SKM-1 treated with dmso at 0.1 percent for 144 hours (cell line): ENCODE data around the gene CD300LD.

Source experiments
- DNase-seq: peaks from one replicate; lab custom pipeline; 2025; ENCODE audit not compliant: unreplicated experiment; lab: John Stamatoyannopoulos, UW

The CD300LD gene

DNA sequence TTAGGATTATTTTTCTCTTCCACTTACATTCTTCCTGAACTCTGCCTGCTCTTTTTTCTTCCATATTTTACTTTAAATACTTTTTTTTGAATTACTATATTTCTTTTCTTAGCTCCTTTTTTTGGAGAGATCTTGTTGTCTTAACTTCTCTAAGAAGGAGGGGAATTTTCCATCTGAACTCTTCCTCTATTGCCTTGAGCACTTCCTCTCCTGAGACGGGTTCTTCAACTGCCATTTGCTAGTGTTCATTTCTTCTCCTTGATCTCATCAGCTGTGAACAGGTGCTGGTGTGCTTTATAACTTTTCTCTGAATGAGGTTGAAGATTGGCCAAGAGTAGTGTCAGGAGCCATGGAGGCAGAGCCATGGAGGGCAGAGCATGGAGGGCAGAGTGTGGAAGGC lies 15.1 kb upstream of the CD300LD start:
- no peak for DNase-seq

DNA sequence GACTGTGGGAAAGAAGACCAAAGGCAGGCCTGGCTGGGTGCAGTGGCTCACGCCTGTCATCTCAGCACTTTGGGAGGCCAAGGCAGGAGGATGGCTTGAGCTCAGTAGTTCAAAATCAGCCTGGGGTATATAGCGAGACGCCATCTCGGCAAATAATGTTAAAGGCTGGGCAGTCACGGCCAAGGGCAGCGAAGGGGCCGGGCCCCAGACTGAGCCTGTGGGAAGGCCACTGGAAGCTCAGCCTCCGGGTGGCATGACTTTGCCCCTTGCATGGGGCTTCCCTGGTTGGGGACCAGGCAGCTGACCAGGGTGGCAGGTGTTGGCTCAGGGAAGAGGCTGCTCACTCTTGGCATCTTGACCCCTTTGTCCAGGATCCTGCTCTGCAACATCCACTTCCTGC lies 14.0 kb upstream of the CD300LD start:
- no peak for DNase-seq

DNA sequence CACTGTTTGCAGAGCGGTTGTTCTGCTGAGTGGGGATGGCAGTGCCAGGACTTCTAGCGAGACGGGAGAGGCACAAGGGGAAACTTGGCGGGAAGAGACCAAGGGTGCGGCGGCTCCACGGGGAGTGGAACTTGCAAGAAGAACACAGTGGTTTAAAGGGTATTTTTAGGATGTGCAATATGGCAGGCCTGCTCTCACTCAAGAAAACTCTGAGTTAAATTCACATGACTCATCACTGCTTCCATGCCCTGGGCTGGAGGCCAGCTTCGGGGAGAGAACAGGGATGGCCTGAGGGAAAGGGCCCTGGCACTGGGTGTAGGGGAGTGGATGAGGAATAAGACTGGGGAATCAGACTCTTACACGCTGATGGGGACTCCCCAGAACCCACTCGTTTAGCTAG lies 13.3 kb upstream of the CD300LD start:
- DNase-seq, result no peak

DNA sequence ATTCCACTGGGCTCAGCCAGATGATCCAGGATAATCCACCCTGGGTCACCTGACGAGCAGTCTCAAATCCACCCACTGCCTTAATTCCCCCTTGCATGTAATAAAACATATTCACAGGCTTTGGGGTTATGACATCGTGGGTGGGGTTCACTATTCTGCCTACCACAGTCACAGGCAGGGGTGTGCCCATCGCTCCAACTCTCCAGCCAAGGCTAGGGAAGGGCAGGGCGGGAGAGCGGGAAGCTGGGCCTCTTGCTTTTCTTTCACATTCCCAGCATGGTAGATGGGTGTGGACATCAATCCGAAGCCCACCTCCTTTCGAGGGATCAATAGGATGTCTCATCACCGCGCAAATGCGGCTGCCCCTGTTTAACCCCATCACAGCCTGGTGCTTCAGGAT lies 12.7 kb upstream of the CD300LD start:
- no peak for DNase-seq

DNA sequence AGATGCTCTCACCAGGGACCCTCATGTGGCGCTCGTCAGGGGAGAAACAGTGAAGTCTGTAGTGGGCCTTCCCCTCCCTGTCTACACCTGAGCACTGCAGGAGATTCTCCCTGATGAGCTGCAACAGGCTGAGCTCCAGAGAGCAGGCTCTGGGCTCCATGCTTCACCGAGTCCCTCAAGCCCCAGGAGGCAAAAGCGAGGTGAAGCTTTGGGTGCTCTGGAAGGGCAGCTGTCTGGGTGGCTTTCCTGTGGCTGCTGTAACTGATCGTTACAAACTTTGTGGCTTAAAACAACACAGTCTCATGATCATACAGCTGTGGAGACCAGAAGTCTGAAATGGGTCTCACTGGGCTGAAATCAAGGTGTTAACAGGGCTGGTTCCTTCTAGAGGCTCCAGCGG lies 12.1 kb upstream of the CD300LD start:
- no peak for DNase-seq

DNA sequence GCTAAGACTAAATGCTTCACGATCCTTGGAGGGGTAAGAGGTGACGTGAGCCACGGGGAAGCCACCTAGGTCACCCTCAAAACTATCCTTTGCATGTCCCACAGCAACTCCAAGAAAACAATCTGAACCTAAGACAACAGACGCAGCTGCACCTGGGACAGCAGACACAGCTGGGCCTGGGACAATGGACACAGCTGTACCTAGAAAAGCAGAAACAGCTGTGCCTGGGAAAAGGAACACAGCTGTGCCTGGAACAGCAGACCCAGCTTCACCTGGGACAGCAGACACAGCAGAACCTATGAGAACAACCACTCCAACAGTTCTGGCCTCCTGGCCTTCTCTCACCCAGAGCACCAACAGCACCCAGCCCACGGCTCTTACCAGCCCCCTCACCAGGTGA lies 11.7 kb upstream of the CD300LD start:
- no peak for DNase-seq

DNA sequence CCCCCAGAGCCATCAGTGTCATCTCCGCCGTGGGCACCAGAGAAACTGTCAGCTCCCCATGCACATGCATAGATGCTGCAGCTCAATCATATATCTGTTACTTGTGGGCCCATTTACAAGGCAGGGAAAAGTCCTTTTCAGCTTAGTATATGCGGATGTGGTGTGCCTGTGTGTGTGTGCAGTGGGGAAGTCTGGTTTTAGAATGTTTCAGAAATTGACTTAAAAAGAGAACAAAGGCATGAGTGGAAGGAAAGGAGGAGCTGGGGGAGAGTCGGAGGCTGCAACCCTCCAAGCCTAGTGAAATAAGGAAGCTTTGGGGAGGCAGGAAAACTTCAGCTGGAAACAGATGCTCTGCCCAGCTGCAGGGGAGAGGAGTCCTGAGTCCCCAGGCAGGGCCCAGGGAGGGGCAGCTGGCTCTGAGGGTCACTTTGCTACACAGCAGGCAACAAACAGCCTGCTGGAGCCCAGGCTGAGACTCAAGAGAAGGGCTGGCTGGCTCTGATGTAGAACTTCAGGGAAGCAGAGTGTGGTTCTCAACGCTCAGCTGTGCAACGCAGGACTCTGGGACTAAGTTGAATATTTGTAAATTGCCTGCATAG lies 11.1 kb upstream of the CD300LD start:
- DNase-seq, result no peak

DNA sequence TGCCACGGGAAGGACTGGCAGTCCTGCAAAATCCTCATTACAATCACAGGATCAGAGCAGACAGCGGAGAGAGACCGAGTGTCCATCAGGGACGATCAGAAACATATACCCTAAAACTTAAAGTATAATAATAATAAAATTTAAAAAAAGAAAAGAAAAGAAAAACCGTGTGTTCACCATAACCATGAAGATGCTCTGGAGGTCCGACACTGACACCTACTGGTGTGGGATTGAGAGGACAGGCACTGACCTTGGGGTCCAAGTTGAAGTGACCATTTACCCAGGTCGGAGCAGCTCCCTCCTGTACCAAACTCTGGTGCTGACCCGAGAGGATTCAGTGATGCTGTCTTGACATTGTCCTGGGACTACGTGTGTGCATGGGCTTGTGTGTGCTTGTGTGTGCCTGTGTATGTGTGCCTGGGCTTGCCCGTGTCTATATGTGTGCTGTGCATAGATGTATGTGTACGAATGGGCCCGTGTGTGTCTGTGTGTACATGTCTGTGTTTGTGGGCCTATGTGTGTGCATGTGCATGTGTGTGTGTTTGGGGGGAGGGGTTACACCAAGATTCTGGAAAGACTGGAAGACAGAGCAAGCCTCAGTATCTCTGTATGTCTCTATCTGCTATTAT lies 10.0 kb upstream of the CD300LD start:
- peak; percentile 26 for DNase-seq

DNA sequence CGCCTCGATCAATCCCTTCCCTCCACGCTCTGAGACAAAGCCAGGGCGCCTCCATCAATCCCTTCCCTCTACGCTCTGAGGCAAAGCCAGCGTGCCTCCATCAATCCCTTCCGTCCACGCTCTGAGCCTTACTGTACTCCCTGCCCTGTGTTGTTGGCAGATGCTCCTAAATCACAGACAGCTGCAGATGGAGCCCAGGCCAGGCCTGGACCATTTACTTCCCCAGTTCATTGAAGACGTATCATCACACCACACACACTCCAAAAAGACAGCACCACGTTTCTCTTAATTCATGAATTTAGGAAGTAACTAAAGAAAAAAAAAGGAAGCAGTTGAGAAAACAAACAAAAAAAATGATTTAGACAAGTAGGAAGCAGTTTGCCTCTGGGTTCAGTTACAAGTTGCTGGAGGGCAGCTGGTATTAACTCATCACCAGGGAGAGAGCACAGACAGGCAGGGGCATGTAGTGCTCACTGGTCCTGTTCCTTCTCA lies 7.4 kb upstream of the CD300LD start:
- DNase-seq, result peak; percentile 55

DNA sequence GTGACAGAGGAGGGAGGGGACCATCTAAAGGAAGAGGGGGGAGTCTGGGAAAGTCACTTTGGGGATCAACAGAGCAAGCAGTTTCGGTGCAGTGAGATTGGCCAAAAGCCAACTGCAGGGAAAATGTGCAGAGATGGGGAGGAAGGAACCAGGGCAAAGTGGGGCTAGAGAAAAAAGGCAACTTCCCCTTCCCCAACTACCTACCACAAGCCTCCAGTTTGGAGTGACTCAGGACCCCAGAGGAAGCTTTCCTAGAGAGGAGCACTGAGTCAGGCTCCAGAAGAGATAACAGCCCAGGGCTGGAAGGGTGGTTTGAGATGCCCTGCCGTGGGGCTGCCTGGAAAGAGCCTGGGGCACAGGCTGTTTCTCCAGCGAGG lies 6.9 kb upstream of the CD300LD start:
- DNase-seq, result peak; percentile 13

DNA sequence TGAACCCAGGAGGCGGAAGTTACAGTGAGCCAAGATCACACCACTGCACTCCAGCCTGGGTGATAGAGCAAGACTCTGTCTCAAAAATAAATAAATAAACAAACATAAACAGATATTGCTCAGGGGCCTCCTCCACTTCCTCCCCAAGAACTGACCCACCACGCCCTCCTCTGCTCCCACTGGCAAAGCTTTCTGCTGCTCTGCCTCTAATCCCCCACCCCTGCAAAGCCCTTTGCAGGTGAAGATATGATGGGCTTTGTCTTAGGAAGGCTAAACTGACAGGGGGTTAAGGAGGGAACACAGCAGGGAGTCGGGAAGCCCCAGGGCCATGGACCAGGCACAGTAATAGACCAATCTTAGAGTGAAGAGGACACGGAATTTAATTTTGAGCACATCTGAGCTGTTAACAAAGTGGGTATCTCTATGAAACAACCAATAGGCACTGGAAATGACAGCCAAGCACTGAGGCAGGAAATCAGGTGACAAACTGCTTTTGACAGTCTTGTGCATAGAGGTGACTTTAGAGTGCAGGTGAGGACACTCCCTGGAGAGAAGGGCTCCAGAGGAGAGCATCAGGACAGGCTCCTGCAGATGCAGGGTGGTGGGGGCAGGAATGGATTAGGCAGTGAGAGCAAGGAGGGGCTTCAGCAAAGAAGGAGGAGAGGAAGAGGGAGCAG lies 6.4 kb upstream of the CD300LD start:
- DNase-seq, result no peak

DNA sequence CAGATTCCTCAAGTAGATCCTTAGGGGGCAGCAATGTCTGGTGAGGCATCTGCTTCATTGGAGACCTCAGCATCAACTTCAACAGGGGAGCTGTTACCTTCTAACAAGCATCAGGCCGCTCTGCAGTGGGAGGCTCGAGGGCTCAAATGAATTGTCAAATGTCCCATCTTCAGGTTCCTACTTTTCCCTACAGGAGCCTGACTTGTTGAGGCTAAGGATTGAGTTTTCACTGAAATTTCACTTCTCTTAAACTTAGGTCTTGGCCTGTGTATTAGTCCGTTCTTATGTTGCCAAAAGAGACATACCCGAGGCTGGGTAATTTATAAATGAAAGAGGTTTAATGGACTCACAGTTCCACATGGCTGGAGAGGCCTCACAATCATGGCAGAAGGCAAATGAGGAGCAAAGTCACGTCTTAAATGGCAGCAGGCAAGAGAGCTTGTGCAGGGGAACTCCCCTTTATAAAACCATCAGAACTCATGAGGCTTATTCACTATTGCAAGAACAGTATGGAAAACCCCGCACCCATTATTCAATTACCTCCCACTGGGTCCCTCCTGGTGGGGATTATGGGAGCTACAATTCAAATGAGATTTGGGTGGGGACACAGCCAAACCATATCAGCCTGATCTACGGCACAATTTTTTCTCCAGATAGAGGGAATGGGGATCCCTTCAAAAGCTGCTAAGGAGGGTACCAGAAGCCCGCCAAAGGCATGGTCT lies 5.1 kb upstream of the CD300LD start:
- no peak for DNase-seq

DNA sequence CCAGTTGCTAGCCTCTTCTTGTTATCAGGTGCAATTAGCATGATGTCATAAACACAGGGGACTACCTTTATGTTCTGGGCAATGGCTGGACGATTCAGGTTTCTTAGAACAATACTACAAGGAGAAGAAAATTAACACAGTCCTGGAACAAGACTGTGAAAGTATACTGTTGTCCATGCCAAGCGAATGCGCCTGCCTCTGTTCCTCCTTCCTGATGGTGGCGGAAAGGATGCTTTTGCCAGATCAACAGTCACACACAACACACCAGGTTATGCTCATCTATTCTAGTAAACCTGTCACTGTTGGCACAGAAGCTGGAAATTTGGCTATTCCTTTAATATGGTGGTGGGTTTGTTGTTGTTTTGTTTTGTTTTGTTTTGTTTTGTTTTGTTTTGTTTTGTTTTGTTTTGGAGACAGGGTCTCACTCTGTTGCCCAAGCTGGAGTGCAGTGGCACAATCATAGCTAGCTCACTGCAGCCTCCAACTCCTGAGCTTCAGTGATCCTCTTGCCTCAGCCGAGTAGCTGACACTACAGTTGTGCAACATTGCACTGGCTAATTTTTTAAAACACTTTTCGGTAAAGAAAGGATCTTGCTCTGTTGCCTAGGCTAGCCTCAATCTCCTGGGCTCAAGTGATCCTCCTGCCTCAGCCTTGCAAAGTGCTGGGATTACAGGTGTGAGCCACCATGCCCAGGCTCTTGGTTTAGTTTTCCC lies 3.1 kb upstream of the CD300LD start:
- DNase-seq, result no peak

DNA sequence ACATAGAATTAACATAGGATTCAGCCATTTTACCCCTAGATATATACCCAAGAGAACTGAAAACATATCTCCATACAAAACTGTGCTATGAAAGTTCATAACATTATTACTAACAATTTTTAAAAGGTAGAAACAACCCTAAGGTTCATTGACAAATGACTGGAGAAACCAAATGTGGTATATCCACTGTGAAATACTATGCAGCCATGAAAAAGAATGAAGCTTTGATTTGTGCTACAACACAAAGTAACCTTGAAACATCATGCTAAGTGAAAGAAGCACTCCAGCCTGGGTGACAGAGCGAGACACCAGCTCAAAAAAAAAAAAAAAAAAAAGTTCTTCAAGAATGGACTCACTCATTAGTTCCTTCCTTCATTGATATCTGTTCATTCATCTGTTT lies 580 bp downstream of the CD300LD start:
- no peak for DNase-seq

DNA sequence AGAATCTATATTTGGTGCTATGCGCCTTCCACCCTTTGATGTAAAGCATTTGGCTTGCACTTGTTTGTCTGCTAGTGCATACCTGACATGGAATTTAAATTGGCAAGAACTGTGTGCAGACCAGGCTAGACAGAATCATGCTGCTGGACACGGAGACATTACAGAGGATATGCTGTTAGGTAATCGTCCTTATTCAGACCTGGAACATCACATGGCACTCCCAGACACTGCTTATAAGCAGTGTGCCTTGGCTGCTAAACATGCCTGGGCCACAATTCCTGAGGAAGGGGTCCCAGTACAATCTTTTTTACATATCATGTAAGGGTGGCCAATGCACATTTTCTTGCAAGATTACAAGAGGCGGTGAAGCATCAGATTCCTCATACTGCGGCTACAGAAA lies 6.4 kb downstream of the CD300LD start:
- DNase-seq, result no peak

DNA sequence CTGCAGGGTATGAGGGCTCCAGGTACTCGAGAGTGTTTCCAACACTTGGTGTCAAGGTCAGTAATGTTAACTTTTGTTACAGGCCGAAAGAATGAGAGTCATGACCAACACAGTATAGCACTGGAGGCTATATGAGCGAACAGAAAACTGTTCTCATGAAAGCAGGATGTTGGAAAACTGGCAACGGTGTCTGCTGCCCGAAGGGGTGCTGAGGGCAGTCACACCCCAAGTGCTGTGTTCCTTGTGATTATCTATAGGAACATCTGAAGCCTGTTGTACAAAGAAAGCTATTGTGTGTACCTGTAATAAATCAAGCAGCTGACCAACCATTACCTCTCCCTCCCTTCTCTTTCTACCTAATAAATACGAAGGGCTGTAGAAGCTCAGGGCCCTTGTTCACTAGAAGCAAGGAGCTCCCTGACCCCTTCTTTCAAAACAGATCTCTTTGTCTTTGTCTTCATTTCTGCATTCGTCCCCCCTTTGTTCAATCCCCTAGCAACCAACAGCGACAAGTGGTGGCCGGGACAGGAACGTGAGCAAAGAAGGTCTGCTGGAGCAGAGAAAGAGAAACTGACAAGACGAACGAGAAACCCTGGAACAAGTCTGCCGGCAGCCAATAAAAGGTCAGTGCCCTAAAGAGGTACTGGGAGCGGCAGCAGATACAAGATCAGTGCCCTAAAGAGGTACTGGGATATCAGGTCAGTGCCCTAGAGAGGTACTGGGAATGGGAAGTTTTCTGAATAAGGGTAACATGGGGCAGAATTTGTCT lies 7.6 kb downstream of the CD300LD start:
- DNase-seq, result no peak

DNA sequence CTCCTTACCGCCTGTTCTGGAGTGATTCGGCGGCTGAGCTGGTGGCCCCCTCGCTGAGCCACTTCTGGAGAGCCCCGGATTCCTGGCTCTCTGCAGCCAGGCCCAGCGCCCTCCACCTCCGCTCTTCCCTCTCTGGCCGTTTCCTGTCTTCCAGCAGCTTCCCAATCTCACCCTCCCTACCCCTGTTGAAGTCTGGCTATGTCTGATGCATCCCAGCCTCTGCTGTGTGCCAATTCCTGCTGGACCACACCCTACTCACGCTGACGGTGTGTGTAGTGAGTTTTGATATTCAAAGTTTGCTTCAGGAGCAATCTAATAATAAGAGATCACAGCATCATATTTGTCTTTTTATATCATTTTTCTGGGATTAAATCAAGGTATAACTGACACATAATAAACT lies 9.4 kb downstream of the CD300LD start:
- no peak for DNase-seq

DNA sequence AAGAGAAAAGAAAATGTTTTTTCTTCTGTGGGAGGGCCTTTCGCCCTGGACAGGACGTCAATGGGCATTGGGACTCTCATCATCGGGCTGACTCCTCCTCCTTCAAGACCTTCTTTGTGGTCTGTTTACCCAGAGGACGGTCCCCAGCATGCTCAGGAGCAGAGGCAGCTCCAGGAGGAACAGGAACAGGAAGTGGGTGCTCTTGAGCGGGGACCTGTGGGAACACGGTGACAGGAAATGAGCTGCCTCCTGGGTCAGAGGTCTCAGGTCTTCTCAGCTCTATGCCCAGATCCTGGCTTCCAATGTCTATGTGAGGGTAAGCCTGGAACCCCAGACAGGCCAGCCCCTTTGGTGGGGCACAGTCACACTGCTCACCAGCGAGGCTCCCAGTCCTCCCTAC lies 12.2 kb downstream of the CD300LD start:
- DNase-seq, result no peak

DNA sequence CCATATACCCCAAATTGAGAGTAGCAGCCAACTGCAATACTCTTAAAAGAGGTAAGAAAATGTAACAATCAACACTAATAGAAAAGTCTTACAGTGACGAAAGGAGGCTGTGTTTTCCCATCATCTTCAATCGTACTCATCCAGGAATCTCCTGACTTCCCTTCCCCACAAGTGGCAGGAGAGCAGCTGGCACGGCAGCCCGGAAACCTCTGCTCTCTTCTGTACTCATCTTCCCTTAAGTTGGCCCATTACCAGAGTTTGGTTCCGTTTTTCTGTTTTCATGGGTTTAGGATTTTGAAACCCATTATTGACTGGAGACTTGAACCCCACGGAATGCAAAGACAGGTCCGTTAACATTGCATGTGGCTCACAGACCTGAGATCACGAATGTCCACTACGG lies 13.1 kb downstream of the CD300LD start:
- no peak for DNase-seq

DNA sequence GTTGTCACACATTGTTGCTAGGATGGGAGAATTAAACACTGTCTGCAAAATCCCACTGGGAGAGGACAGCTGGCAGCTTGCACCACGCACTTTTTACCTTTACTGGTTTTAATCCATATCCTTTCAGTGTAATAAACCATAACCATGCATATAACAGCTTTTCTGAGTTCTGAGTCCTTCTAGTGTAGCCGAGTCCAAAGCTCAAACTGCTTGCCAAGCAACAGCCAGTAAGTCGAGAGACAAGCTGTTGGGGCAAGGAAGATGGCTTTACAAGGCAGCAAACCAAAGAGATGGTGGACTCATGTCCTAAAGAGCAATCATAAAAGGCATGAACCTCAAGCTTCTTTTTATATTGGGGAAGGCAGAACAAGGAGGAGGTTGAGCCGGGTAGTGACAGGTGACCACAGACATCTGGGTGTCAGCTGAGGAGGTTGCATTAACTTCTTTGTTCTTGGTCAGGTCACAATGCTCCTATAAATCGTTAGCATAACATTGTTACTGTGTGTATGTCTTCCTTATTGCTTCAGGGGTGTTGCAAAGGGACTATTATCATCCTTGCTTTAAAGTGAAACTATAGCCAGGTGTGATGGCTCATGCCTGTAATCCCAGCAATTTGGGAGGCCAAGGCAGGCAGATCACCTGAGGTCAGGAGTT lies 17.5 kb downstream of the CD300LD start:
- no peak for DNase-seq
